Measurements from ENCODE around the gene PKN1.

PKN1 gene

GRCh38 chr19:14406645-14407401, 26.3 kb upstream of the PKN1 start:
- DNase-seq (ENCODE audit: low spot score), result peak; percentile 6

GRCh38 chr19:14407605-14408484, 25.3 kb upstream of the PKN1 start:
- DNase-seq (ENCODE audit: low spot score), result no peak

GRCh38 chr19:14408491-14409145, 24.5 kb upstream of the PKN1 start:
- DNase-seq (ENCODE audit: low spot score), result no peak

GRCh38 chr19:14409146-14410023, 23.7 kb upstream of the PKN1 start:
- no peak for DNase-seq (ENCODE audit: low spot score)

GRCh38 chr19:14410091-14411051, 22.7 kb upstream of the PKN1 start:
- peak; percentile 1 for DNase-seq (ENCODE audit: low spot score)

GRCh38 chr19:14411161-14411937, 21.8 kb upstream of the PKN1 start:
- no peak for DNase-seq (ENCODE audit: low spot score)

- DNase-seq (ENCODE audit: low spot score), result no peak
These were observed 21.2 kb upstream of the PKN1 start for GRCh38 chr19:14411938-14412245.

- no peak for DNase-seq (ENCODE audit: low spot score)
These were observed 20.6 kb upstream of the PKN1 start for GRCh38 chr19:14412324-14412995.

GRCh38 chr19:14412996-14413692, 20.0 kb upstream of the PKN1 start:
- peak; percentile 5 for DNase-seq (ENCODE audit: low spot score)

- DNase-seq (ENCODE audit: low spot score), result peak; percentile 29
These were observed 19.4 kb upstream of the PKN1 start for GRCh38 chr19:14413693-14414181.

GRCh38 chr19:14414926-14415690, 18.0 kb upstream of the PKN1 start:
- DNase-seq (ENCODE audit: low spot score), result no peak

GRCh38 chr19:14416817-14417231, 16.3 kb upstream of the PKN1 start:
- no peak for DNase-seq (ENCODE audit: low spot score)

GRCh38 chr19:14418856-14419105, 14.3 kb upstream of the PKN1 start:
- DNase-seq (ENCODE audit: low spot score), result peak; percentile 93

- DNase-seq (ENCODE audit: low spot score), result peak; percentile 99
These were observed 13.8 kb upstream of the PKN1 start, which contains the start of gene DDX39A for GRCh38 chr19:14419106-14419813. Gene DDX39A (minus strand): TSS chr19:14419341. CDS start chr19:14413220, 6,121 bp downstream.

GRCh38 chr19:14425696-14426138, 7.4 kb upstream of the PKN1 start:
- no peak for DNase-seq (ENCODE audit: low spot score)

GRCh38 chr19:14427461-14427860, 5.6 kb upstream of the PKN1 start:
- DNase-seq (ENCODE audit: low spot score), result no peak

GRCh38 chr19:14428882-14429416, 4.2 kb upstream of the PKN1 start:
- no peak for DNase-seq (ENCODE audit: low spot score)
